Upper lobe of left lung (tissue), 4 donors: ENCODE measurements around the gene PPP1R3F.
"Not testable (repeated sequence)": the region's sequence is repeated elsewhere in the genome, so short reads cannot be mapped to it uniquely, and the experiment has no call there.

Experiments
- CTCF ChIP-seq, 6 experiments: fragments of 450-650 bp in 4 of 6; fragments of 200-600 bp in 2 of 6; sonication (generic) in 2 of 6; IDR thresholded peaks; one replicate each; pipeline ENCODE4 v1.5.1; 2016 to 2019; ENCODE audit warnings: antibody characterized with exemption in 6 of 6
- EP300 ChIP-seq, 4 donors: sonication (generic); formaldehyde crosslinking; IDR thresholded peaks; one replicate each; pipeline ENCODE4 v1.5.1; 2017; ENCODE audit warnings: antibody characterized with exemption in 4 of 4, control low read depth in 2 of 4
- POLR2A ChIP-seq, 4 donors: fragments of 450-650 bp; IDR thresholded peaks; one replicate each; pipeline ENCODE4 v1.5.1; 2016 to 2017; ENCODE audit warnings: antibody characterized with exemption in 4 of 4, mild to moderate bottlenecking in 2 of 4
- POLR2AphosphoS5 ChIP-seq, 2 donors: sonication (generic); formaldehyde crosslinking; IDR thresholded peaks; one replicate each; pipeline ENCODE4 v1.5.1; 2017; ENCODE audit warnings: antibody characterized with exemption in 2 of 2

GRCh38 chrX:49322266-49322665 lies 52.7 kb downstream of the PPP1R3F start:
- TF ChIP-seq CTCF, POLR2A, POLR2AphosphoS5, EP300 (IDR thresholded peaks at IDR 0.05): not testable (repeated sequence)
